GM19035 (cell line): Measurements from ENCODE around the gene LTBP1.

Experiments used
- ATAC-seq: cut with Tn5 transposase; IDR thresholded peaks from one replicate; pipeline ENCODE4 v1.9.1; 2021; ENCODE audit not compliant: unreplicated experiment

LTBP1 gene

GRCh38 chr2:33072614-33073013 lies 125.9 kb downstream of the LTBP1 start:
- ATAC-seq: no peak

GRCh38 chr2:33073018-33073417 lies 126.3 kb downstream of the LTBP1 start:
- ATAC-seq: no peak

- no peak for ATAC-seq
Measured at GRCh38 chr2:33074197-33074596, 127.4 kb downstream of the LTBP1 start.

- no peak for ATAC-seq
Measured at GRCh38 chr2:33077311-33077710, 130.6 kb downstream of the LTBP1 start.

GRCh38 chr2:33077844-33078243 lies 131.1 kb downstream of the LTBP1 start:
- no peak for ATAC-seq

- ATAC-seq: no peak
Measured at GRCh38 chr2:33081691-33082090, 134.9 kb downstream of the LTBP1 start.

- no peak for ATAC-seq
Measured at GRCh38 chr2:33083699-33084387, 137.1 kb downstream of the LTBP1 start.

- ATAC-seq: no peak
Measured at GRCh38 chr2:33084433-33084832, 137.7 kb downstream of the LTBP1 start.

- ATAC-seq: no peak
Measured at GRCh38 chr2:33085646-33086045, 138.9 kb downstream of the LTBP1 start.

- ATAC-seq: no peak
Measured at GRCh38 chr2:33086400-33087015, 139.8 kb downstream of the LTBP1 start.

GRCh38 chr2:33090553-33091134 lies 143.9 kb downstream of the LTBP1 start:
- ATAC-seq: no peak

GRCh38 chr2:33091541-33092123 lies 144.9 kb downstream of the LTBP1 start:
- no peak for ATAC-seq

GRCh38 chr2:33093283-33093993 lies 146.7 kb downstream of the LTBP1 start:
- ATAC-seq: no peak

- ATAC-seq: no peak
Measured at GRCh38 chr2:33094303-33094702, 147.6 kb downstream of the LTBP1 start.

- no peak for ATAC-seq
Measured at GRCh38 chr2:33099989-33100388, 153.2 kb downstream of the LTBP1 start.

GRCh38 chr2:33100921-33101320 lies 154.2 kb downstream of the LTBP1 start:
- no peak for ATAC-seq

GRCh38 chr2:33104052-33104623 lies 157.4 kb downstream of the LTBP1 start:
- ATAC-seq: no peak

GRCh38 chr2:33104726-33105125 lies 158.0 kb downstream of the LTBP1 start:
- no peak for ATAC-seq

- ATAC-seq: no peak
Measured at GRCh38 chr2:33106115-33106514, 159.4 kb downstream of the LTBP1 start.

GRCh38 chr2:33107690-33108482 lies 161.1 kb downstream of the LTBP1 start:
- ATAC-seq: no peak
